Body of pancreas (tissue), 4 donors: Measurements from ENCODE around the gene ZNF658.
"Not testable (repeated sequence)": the region's sequence is repeated elsewhere in the genome, so short reads cannot be mapped to it uniquely, and the experiment has no call there.

Experiments used
- CTCF ChIP-seq, 7 experiments: fragments of 450-650 bp in 4 of 7; fragments of 200-600 bp in 3 of 7; sonication (generic) in 3 of 7; IDR thresholded peaks; one replicate each; pipeline ENCODE4 v1.5.1; 2016 to 2019; ENCODE audit warnings: antibody characterized with exemption in 7 of 7
- POLR2A ChIP-seq, 3 donors: fragments of 450-650 bp; IDR thresholded peaks; one replicate each; pipeline ENCODE4 v1.6.1; 2016; ENCODE audit warnings: antibody characterized with exemption in 3 of 3, mild to moderate bottlenecking in 2 of 3

GRCh38 chr9:66909560-66909959 lies 9.0 kb downstream of the ZNF658 start:
- not testable (repeated sequence) for TF ChIP-seq CTCF, POLR2A (IDR thresholded peaks at IDR 0.05)
